NT2/D1 (cell line): ENCODE results near the gene SRGAP3.

Experiments
- YY1 ChIP-seq: IDR thresholded peaks from 2 replicates; pipeline ENCODE4 v1.6.1; 2011; ENCODE audit not compliant: insufficient read length, insufficient read depth
- ZNF274 ChIP-seq: IDR thresholded peaks from 2 replicates; pipeline ENCODE4 v1.6.1; 2011; ENCODE audit warnings: mild to moderate bottlenecking, low read depth, low read length

GRCh38 chr3:9184461-9184835, 65.0 kb downstream of the SRGAP3 start:
- no peak for TF ChIP-seq ZNF274
- no peak for TF ChIP-seq YY1
